Measurements from ENCODE around the gene NIPSNAP3A.

Gene NIPSNAP3A

GRCh38 chr9:104772714-104773510 lies 25.4 kb downstream of the NIPSNAP3A start:
- TF ChIP-seq CTCF (IDR thresholded peaks at IDR 0.05; ENCODE audit: low read length, missing control alignments), result no peak

GRCh38 chr9:104774132-104774531 lies 26.6 kb downstream of the NIPSNAP3A start:
- no peak for TF ChIP-seq CTCF (IDR thresholded peaks at IDR 0.05; ENCODE audit: low read length, missing control alignments)
- DNase-seq (ENCODE audit: low read depth), result no peak
- no peak overlapping the region for H3K4me3 ChIP-seq (replicated peaks; ENCODE audit: low read depth, low read length)

More at GRCh38 chr9:104772714-104773510, 25.4 kb downstream of the NIPSNAP3A start:
- DNase-seq (ENCODE audit: low read depth), result peak; percentile 28
- no peak overlapping the region for H3K4me3 ChIP-seq (replicated peaks; ENCODE audit: low read depth, low read length)

- peak; percentile 28 for DNase-seq (ENCODE audit: low read depth)
- no peak for TF ChIP-seq CTCF (IDR thresholded peaks at IDR 0.05; ENCODE audit: low read length, missing control alignments)
- no peak overlapping the region for H3K4me3 ChIP-seq (replicated peaks; ENCODE audit: low read depth, low read length)
Observed at GRCh38 chr9:104774831-104775573, 27.5 kb downstream of the NIPSNAP3A start.

- H3K4me3 ChIP-seq (replicated peaks; ENCODE audit: low read depth, low read length), result no peak overlapping the region
- DNase-seq (ENCODE audit: low read depth), result no peak
- TF ChIP-seq CTCF (IDR thresholded peaks at IDR 0.05; ENCODE audit: low read length, missing control alignments), result no peak
Observed at GRCh38 chr9:104775574-104775936, 28.1 kb downstream of the NIPSNAP3A start.

- DNase-seq (ENCODE audit: low read depth), result no peak
- H3K4me3 ChIP-seq (replicated peaks; ENCODE audit: low read depth, low read length), result no peak overlapping the region
Observed at GRCh38 chr9:104775976-104776375, 28.5 kb downstream of the NIPSNAP3A start.

GRCh38 chr9:104776797-104777196 lies 29.3 kb downstream of the NIPSNAP3A start:
- DNase-seq (ENCODE audit: low read depth), result peak; percentile 49
- no peak overlapping the region for H3K4me3 ChIP-seq (replicated peaks; ENCODE audit: low read depth, low read length)
- no peak for TF ChIP-seq CTCF (IDR thresholded peaks at IDR 0.05; ENCODE audit: low read length, missing control alignments)

More at GRCh38 chr9:104775976-104776375, 28.5 kb downstream of the NIPSNAP3A start:
- TF ChIP-seq CTCF (IDR thresholded peaks at IDR 0.05; ENCODE audit: low read length, missing control alignments), result no peak

All from fibroblast of pulmonary artery (primary cell).